Neural cell (in vitro differentiated cells): Measurements from ENCODE around the gene COBL. TPM values are rescaled to one million over a fixed set of nuclear protein-coding genes. Genes with fewer than 3 reads are reported as not detected.

ENCODE experiments used
- H2AFZ ChIP-seq: fragments of 200-600, 300-800 bp; sonication (generic), shearing (Covaris generic); 2 replicates; pipeline ENCODE4 v1.6.0; 2014; ENCODE audit warnings: low read depth, mild to moderate bottlenecking, antibody characterized with exemption, low read length, moderate library complexity
- H3F3A ChIP-seq: fragments of 200-600 bp; shearing (Covaris generic); 2 replicates; pipeline ENCODE4 v1.6.1; 2016; ENCODE audit warnings: mild to moderate bottlenecking, moderate library complexity, mixed read lengths, antibody characterized with exemption, low read length; ENCODE audit not compliant: insufficient read depth, poor library complexity, severe bottlenecking
- H3K27ac ChIP-seq: fragments of 200-600, 300-800 bp; sonication (generic), shearing (Covaris generic); 2 replicates; pipeline ENCODE4 v1.5.1; 2014; ENCODE audit warnings: mild to moderate bottlenecking, low read length, moderate library complexity
- H3K27me3 ChIP-seq: fragments of 300-800, 200-600 bp; sonication (generic), shearing (Covaris generic); 2 replicates; pipeline ENCODE4 v1.6.0; 2014; ENCODE audit warnings: mild to moderate bottlenecking, low read depth, low read length, moderate library complexity; ENCODE audit not compliant: insufficient read depth
- H3K36me3 ChIP-seq: fragments of 300-800, 200-600 bp; sonication (generic), shearing (Covaris generic); 2 replicates; pipeline ENCODE4 v1.5.1; 2014; ENCODE audit warnings: mild to moderate bottlenecking, antibody characterized with exemption, low read length, moderate library complexity; ENCODE audit not compliant: insufficient read depth
- H3K4me2 ChIP-seq: fragments of 300-800, 200-600 bp; sonication (generic), shearing (Covaris generic); 2 replicates; pipeline ENCODE4 v1.6.0; 2014; ENCODE audit warnings: mild to moderate bottlenecking, low read length
- H3K4me3 ChIP-seq: fragments of 300-800, 200-600 bp; sonication (generic), shearing (Covaris generic); 2 replicates; pipeline ENCODE4 v1.5.1; 2014; ENCODE audit warnings: mild to moderate bottlenecking, low read length, moderate library complexity
- H3K79me2 ChIP-seq: fragments of 200-600 bp; shearing (Covaris generic); replicated peaks from 2 replicates; pipeline ENCODE4 v1.6.0; 2014; ENCODE audit warnings: mild to moderate bottlenecking, low read length, moderate library complexity; ENCODE audit not compliant: insufficient read depth
- H3K9ac ChIP-seq: fragments of 300-800, 200-600 bp; sonication (generic), shearing (Covaris generic); 2 replicates; pipeline ENCODE4 v1.6.1; 2016; ENCODE audit warnings: mild to moderate bottlenecking, low read length, mixed read lengths
- H3K9me2 ChIP-seq: fragments of 200-600 bp; shearing (Covaris generic); 2 replicates; pipeline ENCODE4 v1.6.1; 2016; ENCODE audit warnings: mild to moderate bottlenecking, low read length, mixed read lengths; ENCODE audit not compliant: insufficient read depth
- H3K9me3 ChIP-seq: fragments of 200-600, 300-800 bp; sonication (generic), shearing (Covaris generic); 2 replicates; pipeline ENCODE4 v1.6.1; 2016; ENCODE audit warnings: mild to moderate bottlenecking, mixed run types, low read length, moderate library complexity, mixed read lengths
- H4K20me1 ChIP-seq: fragments of 200-600 bp; shearing (Covaris generic); 2 replicates; pipeline ENCODE4 v1.6.1; 2016; ENCODE audit warnings: mild to moderate bottlenecking, mixed run types; ENCODE audit not compliant: insufficient read depth
- CTCF ChIP-seq: fragments of 450-650 bp; IDR thresholded peaks from 2 replicates; pipeline ENCODE4 v1.5.1; 2014; ENCODE audit warnings: antibody characterized with exemption, mild to moderate bottlenecking, moderate library complexity; ENCODE audit not compliant: poor library complexity, severe bottlenecking
- EP300 ChIP-seq: fragments of 450-650 bp; conservative IDR thresholded peaks from 2 replicates; pipeline ENCODE4 v1.6.1; 2014; ENCODE audit warnings: antibody characterized with exemption, mild to moderate bottlenecking, moderate library complexity; ENCODE audit not compliant: poor library complexity, severe bottlenecking
- EZH2 ChIP-seq: fragments of 200-600, 300-800 bp; shearing (Covaris generic), sonication (generic); IDR thresholded peaks from 2 replicates; pipeline ENCODE4 v1.6.1; 2014; ENCODE audit warnings: antibody characterized with exemption, low read length, borderline replicate concordance, mild to moderate bottlenecking; ENCODE audit not compliant: insufficient read depth, poor library complexity, severe bottlenecking
- MXI1 ChIP-seq: fragments of 450-650 bp; conservative IDR thresholded peaks from 2 replicates; pipeline ENCODE4 v1.6.1; 2014; ENCODE audit warnings: antibody characterized with exemption, mild to moderate bottlenecking; ENCODE audit not compliant: poor library complexity, severe bottlenecking
- POLR2AphosphoS5 ChIP-seq: IDR thresholded peaks from 2 replicates; pipeline ENCODE4 v1.6.1; 2012
- RAD21 ChIP-seq: fragments of 450-650 bp; conservative IDR thresholded peaks from 2 replicates; pipeline ENCODE4 v1.6.1; 2014; ENCODE audit warnings: antibody characterized with exemption, mild to moderate bottlenecking, moderate library complexity
- REST ChIP-seq: IDR thresholded peaks from 2 replicates; pipeline ENCODE4 v1.6.1; 2012; ENCODE audit warnings: borderline replicate concordance
- SMC3 ChIP-seq: fragments of 450-650 bp; conservative IDR thresholded peaks from 2 replicates; pipeline ENCODE4 v1.6.1; 2014; ENCODE audit warnings: antibody characterized with exemption, mild to moderate bottlenecking, moderate library complexity; ENCODE audit not compliant: poor library complexity
- TAF1 ChIP-seq: IDR thresholded peaks from 2 replicates; pipeline ENCODE4 v1.6.1; 2012; ENCODE audit warnings: low read depth
- polyA plus RNA-seq: library from polyadenylated mRNA; depleted of rRNA; stranded (reverse); fragments of >200 nt; gene quantifications from 2 replicates; pipeline ENCODE4 v1.2.3, GENCODE V29; 2014

COBL gene
- polyA plus RNA-seq, 1 donor from 2014 or later: 0.12 TPM

- Histone ChIP-seq H3K36me3 (no peaks in the 10 kb centered on the region), H3K79me2 (no peaks in the 10 kb centered on the region), H3K4me3 (no peak overlapping the region), H3K27me3 (no peaks in the 10 kb centered on the region), H4K20me1 (no peaks in the 10 kb centered on the region), H3K9me3 (no peaks in the 10 kb centered on the region), H3K27ac (no peak overlapping the region), H2AFZ (no peak overlapping the region), H3K9me2 (no peaks in the 10 kb centered on the region), H3F3A (no peaks in the 10 kb centered on the region), H3K9ac (no peak overlapping the region), H3K4me2 (no peak overlapping the region)
- TF ChIP-seq EZH2: no peak
- no peak for TF ChIP-seq SMC3
- TF ChIP-seq REST: no peak
- TF ChIP-seq POLR2AphosphoS5: no peak
- no peak for TF ChIP-seq MXI1
- no peak for TF ChIP-seq CTCF
- no peak for TF ChIP-seq TAF1
- TF ChIP-seq EP300: no peak
- TF ChIP-seq RAD21: no peak
Observed at GRCh38 chr7:51289623-51290303, 26.8 kb downstream of the COBL start.

- H3K9ac ChIP-seq: no peak overlapping the region
- no peak overlapping the region for H3K27ac ChIP-seq
- H3K4me3 ChIP-seq: no peak overlapping the region
- H3F3A ChIP-seq: no peaks in the 10 kb centered on the region
- H3K36me3 ChIP-seq: no peaks in the 10 kb centered on the region
- H2AFZ ChIP-seq: no peak overlapping the region
- no peaks in the 10 kb centered on the region for H3K9me2 ChIP-seq
- no peak overlapping the region for H3K4me2 ChIP-seq
- H3K79me2 ChIP-seq: no peaks in the 10 kb centered on the region
- H3K27me3 ChIP-seq: no peaks in the 10 kb centered on the region
- no peak for TF ChIP-seq REST
- no peak for TF ChIP-seq TAF1
- no peak for TF ChIP-seq MXI1
- TF ChIP-seq RAD21: no peak
- no peaks in the 10 kb centered on the region for H4K20me1 ChIP-seq
- H3K9me3 ChIP-seq: no peaks in the 10 kb centered on the region
Observed at GRCh38 chr7:51288896-51289622, 27.6 kb downstream of the COBL start.
